Esophagus muscularis mucosa (tissue), 4 donors: ENCODE data around the gene ARFGAP3. TPM values are rescaled to one million over a fixed set of nuclear protein-coding genes. Genes with fewer than 3 reads are reported as not detected.

Experiments used
- DNase-seq: peaks from one replicate; pipeline ENCODE4 v3.0.0-alpha.2; 2017; ENCODE audit errors: extremely low spot score
- H3K27ac ChIP-seq, 4 donors: fragments of 200-600 bp; sonication (generic); replicated peaks in 1 of 4; 1 replicate in 3 of 4; 2 replicates in 1 of 4; pipeline ENCODE4 v1.5.1; 2016 to 2019; ENCODE audit warnings: mild to moderate bottlenecking in 1 of 4
- H3K27me3 ChIP-seq, 4 donors: fragments of 200-600 bp; sonication (generic); one replicate each; pipeline versions ENCODE4 v1.5.1 to v1.6.0; 2016 to 2019
- H3K36me3 ChIP-seq, 4 donors: fragments of 200-600 bp; sonication (generic); one replicate each; pipeline ENCODE4 v1.5.1; 2016 to 2019
- H3K4me1 ChIP-seq, 4 donors: fragments of 200-600 bp; sonication (generic); one replicate each; pipeline ENCODE4 v1.5.1; 2016 to 2019
- H3K4me3 ChIP-seq, 4 donors: fragments of 200-600 bp; sonication (generic); 1 replicate in 2 of 4; 2 replicates in 2 of 4; pipeline ENCODE4 v1.5.1; 2016 to 2019; ENCODE audit warnings: mild to moderate bottlenecking in 4 of 4, moderate library complexity in 1 of 4
- H3K9me3 ChIP-seq, 4 donors: fragments of 200-600 bp; sonication (generic); 1 replicate in 3 of 4; 2 replicates in 1 of 4; pipeline ENCODE4 v1.5.1; 2016 to 2019
- CTCF ChIP-seq, 3 experiments: fragments of 200-600 bp in 2 of 3; fragments of 450-650 bp in 1 of 3; sonication (generic) in 2 of 3; IDR thresholded peaks; one replicate each; pipeline ENCODE4 v1.5.1; 2017 to 2019; ENCODE audit warnings: antibody characterized with exemption in 3 of 3, mild to moderate bottlenecking in 2 of 3, moderate library complexity in 1 of 3
- EP300 ChIP-seq: sonication (generic); formaldehyde crosslinking; IDR thresholded peaks from one replicate; pipeline ENCODE4 v1.6.1; 2017; ENCODE audit warnings: antibody characterized with exemption
- POLR2A ChIP-seq: fragments of 450-650 bp; IDR thresholded peaks from one replicate; pipeline ENCODE4 v1.6.1; 2017; ENCODE audit warnings: antibody characterized with exemption, moderate library complexity, mild to moderate bottlenecking, low read depth
- POLR2AphosphoS5 ChIP-seq, 2 donors: sonication (generic); formaldehyde crosslinking; IDR thresholded peaks; one replicate each; pipeline ENCODE4 v1.6.1; 2017; ENCODE audit warnings: antibody characterized with exemption in 2 of 2
- whole genome bisulfite sequencing: methylation state at CpG from one replicate; pipeline ENCODE4 v1.1.5; 2018; 5-methylcytosine and 5-hydroxymethylcytosine counted together
- intact Hi-C: fragments of 100-400 bp; cut with DNase I; formaldehyde crosslinking; loops from one replicate; pipeline ENCODE4 v1.15.1; 2023
- total RNA-seq, 4 donors: library from RNA; depleted of rRNA; stranded (reverse); fragments of >200 nt; gene quantifications; one replicate each; pipeline versions ENCODE4 v1.1.0 to v1.2.1, GENCODE V29; 2016

The ARFGAP3 gene
- total RNA-seq, 4 donors from 2014 or later: 38.8 to 63.5 (median 41.4) TPM

GRCh38 chr22:42876041-42876440, 19.0 kb upstream of the ARFGAP3 start:
- TF ChIP-seq EP300: no peak
- TF ChIP-seq POLR2AphosphoS5 (IDR thresholded peaks at IDR 0.05): no peak
- no peak for TF ChIP-seq POLR2A
- TF ChIP-seq CTCF (IDR thresholded peaks at IDR 0.05): no peak
- Histone ChIP-seq H3K27me3 (no peaks in the 10 kb centered on the region), H3K9me3 (no peaks in the 10 kb centered on the region), H3K27ac (no peak overlapping the region), H3K36me3 (peaks cover 70 to 100% (median 100%) of the 10 kb centered on the region in 4 donors), H3K4me1 (no peaks in the 10 kb centered on the region), H3K4me3 (no peak overlapping the region)
- no peak for DNase-seq
- WGBS: 90% methylated on average over 17 of the region's 17 CpGs
- intact Hi-C loops: no loop called here

- TF ChIP-seq CTCF (IDR thresholded peaks at IDR 0.05): no peak
- no peak for TF ChIP-seq POLR2A
- TF ChIP-seq POLR2AphosphoS5 (IDR thresholded peaks at IDR 0.05): no peak
- no peaks in the 10 kb centered on the region for H3K27me3 ChIP-seq
- WGBS: 93% methylated on average over 7 of the region's 7 CpGs
- peaks cover 63 to 100% (median 95%) of the 10 kb centered on the region in 4 donors for H3K36me3 ChIP-seq
- no peak for DNase-seq
- intact Hi-C loops: no loop called here
- peaks cover 4 to 7% (median 6%) of the 10 kb centered on the region in 4 donors for H3K4me1 ChIP-seq
- H3K9me3 ChIP-seq: no peaks in the 10 kb centered on the region
- H3K27ac ChIP-seq: no peak overlapping the region
- no peak overlapping the region for H3K4me3 ChIP-seq
Measured at GRCh38 chr22:42874010-42874409, 16.9 kb upstream of the ARFGAP3 start.

- Histone ChIP-seq H3K27me3 (no peaks in the 10 kb centered on the region), H3K4me3 (no peak overlapping the region), H3K9me3 (no peaks in the 10 kb centered on the region), H3K4me1 (peaks cover 10 to 13% (median 12%) of the 10 kb centered on the region in 4 donors), H3K36me3 (peaks cover 56 to 94% (median 89%) of the 10 kb centered on the region in 4 donors), H3K27ac (no peak overlapping the region)
- intact Hi-C loops: no loop called here
- no peak for TF ChIP-seq CTCF (IDR thresholded peaks at IDR 0.05)
- no peak for TF ChIP-seq POLR2AphosphoS5 (IDR thresholded peaks at IDR 0.05)
- TF ChIP-seq EP300: no peak
- TF ChIP-seq POLR2A: no peak
- DNase-seq: no peak
Measured at GRCh38 chr22:42873356-42873755, 16.3 kb upstream of the ARFGAP3 start.

GRCh38 chr22:42872821-42873220, 15.7 kb upstream of the ARFGAP3 start:
- no peak overlapping the region for H3K4me3 ChIP-seq
- peaks cover 51 to 89% (median 83%) of the 10 kb centered on the region in 4 donors for H3K36me3 ChIP-seq
- peaks cover 12 to 18% (median 17%) of the 10 kb centered on the region in 4 donors for H3K4me1 ChIP-seq
- no peaks in the 10 kb centered on the region for H3K27me3 ChIP-seq
- intact Hi-C loops: no loop called here
- no peak for DNase-seq
- no peak overlapping the region for H3K27ac ChIP-seq
- TF ChIP-seq EP300: no peak
- TF ChIP-seq CTCF (IDR thresholded peaks at IDR 0.05): no peak
- no peak for TF ChIP-seq POLR2AphosphoS5 (IDR thresholded peaks at IDR 0.05)
- no peak for TF ChIP-seq POLR2A
- 70% methylated on average over 9 of the region's 9 CpGs for WGBS
- H3K9me3 ChIP-seq: no peaks in the 10 kb centered on the region
